Measurements from ENCODE around the gene SRPX.

GRCh38 chrX:38205039-38205438 lies 15.6 kb downstream of the SRPX start:
- TF ChIP-seq, protein P1, sequence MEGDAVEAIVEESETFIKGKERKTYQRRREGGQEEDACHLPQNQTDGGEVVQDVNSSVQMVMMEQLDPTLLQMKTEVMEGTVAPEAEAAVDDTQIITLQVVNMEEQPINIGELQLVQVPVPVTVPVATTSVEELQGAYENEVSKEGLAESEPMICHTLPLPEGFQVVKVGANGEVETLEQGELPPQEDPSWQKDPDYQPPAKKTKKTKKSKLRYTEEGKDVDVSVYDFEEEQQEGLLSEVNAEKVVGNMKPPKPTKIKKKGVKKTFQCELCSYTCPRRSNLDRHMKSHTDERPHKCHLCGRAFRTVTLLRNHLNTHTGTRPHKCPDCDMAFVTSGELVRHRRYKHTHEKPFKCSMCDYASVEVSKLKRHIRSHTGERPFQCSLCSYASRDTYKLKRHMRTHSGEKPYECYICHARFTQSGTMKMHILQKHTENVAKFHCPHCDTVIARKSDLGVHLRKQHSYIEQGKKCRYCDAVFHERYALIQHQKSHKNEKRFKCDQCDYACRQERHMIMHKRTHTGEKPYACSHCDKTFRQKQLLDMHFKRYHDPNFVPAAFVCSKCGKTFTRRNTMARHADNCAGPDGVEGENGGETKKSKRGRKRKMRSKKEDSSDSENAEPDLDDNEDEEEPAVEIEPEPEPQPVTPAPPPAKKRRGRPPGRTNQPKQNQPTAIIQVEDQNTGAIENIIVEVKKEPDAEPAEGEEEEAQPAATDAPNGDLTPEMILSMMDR (IDR thresholded peaks at IDR 0.05): no peak
- no peak for TF ChIP-seq POLR2A (IDR thresholded peaks at IDR 0.05)
